ENCODE results near the gene RASGRF1.

Gene RASGRF1

GRCh38 chr15:79101866-79102581 is 11.4 kb upstream of the RASGRF1 start:
- TF ChIP-seq CTCF (conservative IDR thresholded peaks at IDR 0.05; ENCODE audit: control insufficient read depth, insufficient read depth, low read depth, low read length), result no peak
- no peak overlapping the region for H3K4me3 ChIP-seq (ENCODE audit: control insufficient read depth, low read depth, low read length)
- peak; percentile 57 for DNase-seq (ENCODE audit: low read depth)

- DNase-seq (ENCODE audit: low read depth), result no peak
- TF ChIP-seq CTCF (conservative IDR thresholded peaks at IDR 0.05; ENCODE audit: control insufficient read depth, insufficient read depth, low read depth, low read length), result no peak
- no peak overlapping the region for H3K4me3 ChIP-seq (ENCODE audit: control insufficient read depth, low read depth, low read length)
These were observed 9.1 kb upstream of the RASGRF1 start for GRCh38 chr15:79099692-79100091.

- no peak overlapping the region for H3K4me3 ChIP-seq (ENCODE audit: control insufficient read depth, low read depth, low read length)
- DNase-seq (ENCODE audit: low read depth), result no peak
- no peak for TF ChIP-seq CTCF (conservative IDR thresholded peaks at IDR 0.05; ENCODE audit: control insufficient read depth, insufficient read depth, low read depth, low read length)
These were observed 4.0 kb upstream of the RASGRF1 start for GRCh38 chr15:79094611-79095021.

- no peak for TF ChIP-seq CTCF (conservative IDR thresholded peaks at IDR 0.05; ENCODE audit: control insufficient read depth, insufficient read depth, low read depth, low read length)
- H3K4me3 ChIP-seq (ENCODE audit: control insufficient read depth, low read depth, low read length), result no peak overlapping the region
- DNase-seq (ENCODE audit: low read depth), result no peak
These were observed 2.9 kb upstream of the RASGRF1 start for GRCh38 chr15:79093352-79093935.

- DNase-seq (ENCODE audit: low read depth), result no peak
These were observed 1.8 kb upstream of the RASGRF1 start for GRCh38 chr15:79092382-79092781.

GRCh38 chr15:79091204-79091867 is 756 bp upstream of the RASGRF1 start:
- TF ChIP-seq CTCF (conservative IDR thresholded peaks at IDR 0.05; ENCODE audit: control insufficient read depth, insufficient read depth, low read depth, low read length), result no peak
- peak; percentile 18 for DNase-seq (ENCODE audit: low read depth)
- H3K4me3 ChIP-seq (ENCODE audit: control insufficient read depth, low read depth, low read length), result no peak overlapping the region

More at GRCh38 chr15:79092382-79092781, 1.8 kb upstream of the RASGRF1 start:
- no peak overlapping the region for H3K4me3 ChIP-seq (ENCODE audit: control insufficient read depth, low read depth, low read length)
- no peak for TF ChIP-seq CTCF (conservative IDR thresholded peaks at IDR 0.05; ENCODE audit: control insufficient read depth, insufficient read depth, low read depth, low read length)

Data from fibroblast of mammary gland (primary cell).